ENCODE data around the gene BTBD9.

DNA sequence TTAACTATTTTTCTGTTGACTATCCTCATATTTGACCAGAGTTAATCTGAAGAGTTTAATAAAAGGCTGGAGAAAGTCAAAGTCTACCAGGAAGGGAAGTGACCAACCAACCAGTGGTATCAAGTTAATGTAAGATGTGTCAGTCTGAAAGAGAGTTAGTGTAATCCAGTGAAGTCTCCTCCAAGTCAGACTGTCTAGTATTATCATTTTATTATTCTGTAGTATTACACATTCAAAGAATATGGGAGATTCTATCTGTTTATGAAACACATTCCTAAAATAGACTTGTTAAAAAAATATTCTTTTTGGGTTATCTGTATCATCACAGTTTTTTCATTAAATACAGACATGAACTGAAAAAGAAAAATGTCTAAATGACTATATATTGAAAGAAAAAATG is 194.4 kb downstream of the BTBD9 start:
- TF ChIP-seq EZH2 (IDR thresholded peaks at IDR 0.05; ENCODE audit: insufficient read depth, poor library complexity, severe bottlenecking) (no peak), EZH2phosphoT487 (IDR thresholded peaks at IDR 0.05; ENCODE audit: insufficient read depth, low read depth) (no peak)

Measured in GM23248 (cell line).